GM23338 (cell line): ENCODE measurements around the gene OR1K1. TPM values are rescaled to one million over a fixed set of nuclear protein-coding genes. Genes with fewer than 3 reads are reported as not detected.

Experiments used
- ATAC-seq: fragments of 200-7000 bp; cut with Tn5 transposase; 3 replicates; pipeline ENCODE4 v1.9.1; 2020
- DNase-seq: peaks from one replicate; pipeline ENCODE4 v3.0.0-alpha.2; 2015; ENCODE audit warnings: low spot score
- H2AFZ ChIP-seq: fragments of 200-600 bp; sonication (generic); 2 replicates; pipeline ENCODE4 v1.8.0; 2016; ENCODE audit warnings: antibody characterized with exemption, mild to moderate bottlenecking, moderate library complexity
- H3F3A ChIP-seq: fragments of 200-600 bp; sonication (generic); replicated peaks from 2 replicates; pipeline ENCODE4 v1.8.0; 2017; ENCODE audit warnings: antibody characterized with exemption, mixed run types, low read depth
- H3K27ac ChIP-seq: fragments of 200-600 bp; sonication (generic); 2 replicates; pipeline ENCODE4 v1.6.1; 2016; ENCODE audit warnings: low read depth
- H3K27me3 ChIP-seq: fragments of 200-600 bp; sonication (generic); 2 replicates; pipeline ENCODE4 v1.8.0; 2016; ENCODE audit warnings: mild to moderate bottlenecking, mixed run types, moderate library complexity; ENCODE audit not compliant: insufficient read depth
- H3K36me3 ChIP-seq: fragments of 200-600 bp; sonication (generic); 2 replicates; pipeline ENCODE4 v1.8.0; 2016; ENCODE audit warnings: mild to moderate bottlenecking; ENCODE audit not compliant: insufficient read depth
- H3K4me1 ChIP-seq: fragments of 200-600 bp; sonication (generic); 2 replicates; pipeline ENCODE4 v1.8.0; 2016; ENCODE audit warnings: mild to moderate bottlenecking, moderate library complexity; ENCODE audit not compliant: insufficient read depth
- H3K4me2 ChIP-seq: fragments of 200-600 bp; sonication (generic); 2 replicates; pipeline ENCODE4 v1.7.1; 2017; ENCODE audit warnings: mixed run types
- H3K4me3 ChIP-seq: fragments of 200-600 bp; sonication (generic); 2 replicates; pipeline ENCODE4 v1.6.1; 2016; ENCODE audit warnings: mixed run types
- H3K79me2 ChIP-seq: fragments of 200-600 bp; sonication (generic); replicated peaks from 2 replicates; pipeline ENCODE4 v1.8.0; 2017; ENCODE audit warnings: mild to moderate bottlenecking; ENCODE audit not compliant: insufficient read depth
- H3K9me2 ChIP-seq: fragments of 200-600 bp; sonication (generic); 2 replicates; pipeline ENCODE4 v1.8.0; 2017; ENCODE audit not compliant: insufficient read depth
- H4K20me1 ChIP-seq: fragments of 200-600 bp; sonication (generic); replicated peaks from 2 replicates; pipeline ENCODE4 v1.8.0; 2017; ENCODE audit warnings: mild to moderate bottlenecking; ENCODE audit not compliant: insufficient read depth
- H3K27ac Mint-ChIP-seq: 2 replicates; pipeline ENCODE4 v1.8.0; 2020; ENCODE audit warnings: inconsistent platforms, mild to moderate bottlenecking, moderate library complexity, mixed read lengths
- H3K27me3 Mint-ChIP-seq: 3 replicates; pipeline ENCODE4 v1.8.0; 2022; ENCODE audit warnings: low read depth, mild to moderate bottlenecking, moderate library complexity, mixed read lengths, inconsistent platforms; ENCODE audit not compliant: insufficient read depth, poor library complexity
- H3K36me3 Mint-ChIP-seq: 3 replicates; pipeline ENCODE4 v1.8.0; 2021; ENCODE audit warnings: low read depth, mild to moderate bottlenecking, inconsistent platforms, moderate library complexity, mixed read lengths
- H3K4me1 Mint-ChIP-seq: 3 replicates; pipeline ENCODE4 v1.8.0; 2020; ENCODE audit warnings: mild to moderate bottlenecking, inconsistent platforms, mixed read lengths
- H3K4me3 Mint-ChIP-seq: 3 replicates; pipeline ENCODE4 v1.8.0; 2021; ENCODE audit warnings: moderate library complexity, mild to moderate bottlenecking, inconsistent platforms, mixed read lengths
- H3K9me3 Mint-ChIP-seq: 3 replicates; pipeline ENCODE4 v1.8.0; 2020; ENCODE audit warnings: moderate library complexity, mild to moderate bottlenecking, inconsistent platforms, mixed read lengths
- CREB1 ChIP-seq: fragments of 250-450 bp; sonication (Bioruptor Pico); IDR thresholded peaks from 2 replicates; pipeline ENCODE4 v1.5.0; 2020; ENCODE audit warnings: low read depth, mild to moderate bottlenecking, moderate library complexity
- CTCF ChIP-seq, 2 experiments: fragments of 200-600 bp in 1 of 2; sonication (generic) in 1 of 2; conservative IDR thresholded peaks; 2 replicates each; pipeline versions ENCODE4 v1.5.1 to v1.6.1; 2016 to 2017; ENCODE audit warnings: antibody characterized with exemption in 2 of 2, low read depth in 2 of 2, mild to moderate bottlenecking in 2 of 2, moderate library complexity in 1 of 2
- ETS1 ChIP-seq: IDR thresholded peaks from 2 replicates; pipeline ENCODE4 v1.6.1; 2016; ENCODE audit warnings: antibody characterized with exemption
- EZH2phosphoT487 ChIP-seq: fragments of 200-600 bp; sonication (generic); IDR thresholded peaks from one replicate; pipeline ENCODE4 v1.8.1; 2018; ENCODE audit warnings: antibody characterized with exemption; ENCODE audit not compliant: unreplicated experiment
- JUNB ChIP-seq: IDR thresholded peaks from one replicate; pipeline ENCODE4 v1.6.1; 2016; ENCODE audit warnings: antibody characterized with exemption; ENCODE audit not compliant: unreplicated experiment
- NANOG ChIP-seq: IDR thresholded peaks from 2 replicates; pipeline ENCODE4 v1.6.1; 2016; ENCODE audit warnings: antibody characterized with exemption, borderline replicate concordance
- POLR2AphosphoS5 ChIP-seq: IDR thresholded peaks from 2 replicates; pipeline ENCODE4 v1.6.1; 2016; ENCODE audit warnings: antibody characterized with exemption, low read depth
- REST ChIP-seq: IDR thresholded peaks from one replicate; pipeline ENCODE4 v1.6.1; 2018; ENCODE audit warnings: antibody characterized with exemption; ENCODE audit not compliant: unreplicated experiment
- STAT1 ChIP-seq: IDR thresholded peaks from one replicate; pipeline ENCODE4 v1.6.1; 2016; ENCODE audit warnings: antibody characterized with exemption; ENCODE audit not compliant: unreplicated experiment
- ZNF114 ChIP-seq: fragments of 250-450 bp; sonication (Bioruptor Pico); IDR thresholded peaks from 2 replicates; pipeline ENCODE4 v1.5.0; 2020; ENCODE audit warnings: mild to moderate bottlenecking, moderate library complexity
- ZNF331 ChIP-seq: fragments of 250-450 bp; sonication (Bioruptor Pico); IDR thresholded peaks from 2 replicates; pipeline ENCODE4 v1.5.0; 2020; ENCODE audit warnings: low read depth, mild to moderate bottlenecking, moderate library complexity
- polyA plus RNA-seq: library from polyadenylated mRNA; unstranded; fragments of >200 nt; fragmentation: Nextera tagmentation; extraction: Ambion mirVana; gene quantifications from 2 replicates; pipeline ENCODE4 v1.2.1, GENCODE V29; 2016
- total RNA-seq: library from RNA; depleted of rRNA; stranded (reverse); fragments of >200 nt; shearing (Covaris generic); gene quantifications from 2 replicates; pipeline ENCODE4 v1.2.3, GENCODE V29; 2014

OR1K1 gene
- total and polyA plus RNA-seq, 2 experiments from 2014 or later: not detected

GRCh38 chr9:122815544-122815943 is 15.6 kb downstream of the OR1K1 start:
- Mint-ChIP-seq H3K36me3 (peaks cover 26% of the 10 kb centered on the region), H3K4me3 (no peak overlapping the region), H3K27me3 (peaks cover 3% of the 10 kb centered on the region), H3K27ac (no peak overlapping the region), H3K4me1 (no peaks in the 10 kb centered on the region), H3K9me3 (no peaks in the 10 kb centered on the region)
- Histone ChIP-seq H3K4me3 (no peak overlapping the region), H3K27ac (no peak overlapping the region), H3F3A (no peaks in the 10 kb centered on the region), H3K4me2 (no peak overlapping the region), H3K36me3 (peaks cover 11% of the 10 kb centered on the region), H3K4me1 (no peaks in the 10 kb centered on the region), H2AFZ (no peak overlapping the region), H3K79me2 (peaks cover 9% of the 10 kb centered on the region), H3K9me2 (no peaks in the 10 kb centered on the region), H4K20me1 (peaks cover 11% of the 10 kb centered on the region), H3K27me3 (no peaks in the 10 kb centered on the region)
- no peak for DNase-seq
- ATAC-seq: no peak
- TF ChIP-seq REST: no peak
- TF ChIP-seq JUNB: no peak
- TF ChIP-seq NANOG: no peak
- no peak for TF ChIP-seq EZH2phosphoT487
- no peak for TF ChIP-seq ZNF331 (CRISPR knock-in tag)

GRCh38 chr9:122816163-122816867 is 16.4 kb downstream of the OR1K1 start:
- Mint-ChIP-seq H3K4me1 (no peaks in the 10 kb centered on the region), H3K27me3 (peaks cover 3% of the 10 kb centered on the region), H3K4me3 (no peak overlapping the region), H3K9me3 (no peaks in the 10 kb centered on the region), H3K27ac (peak overlapping the region; percentile 70), H3K36me3 (peaks cover 31% of the 10 kb centered on the region)
- Histone ChIP-seq H3K36me3 (peaks cover 11% of the 10 kb centered on the region), H4K20me1 (peaks cover 11% of the 10 kb centered on the region), H3K9me2 (no peaks in the 10 kb centered on the region), H3F3A (no peaks in the 10 kb centered on the region), H3K4me1 (no peaks in the 10 kb centered on the region), H3K4me3 (no peak overlapping the region), H3K79me2 (peaks cover 9% of the 10 kb centered on the region), H3K27ac (no peak overlapping the region; the same call in 1 of the 2 replicates), H2AFZ (no peak overlapping the region), H3K27me3 (no peaks in the 10 kb centered on the region), H3K4me2 (no peak overlapping the region)
- ATAC-seq (no peak), DNase-seq (no peak)
- TF ChIP-seq ETS1 (no peak), ZNF114 (CRISPR knock-in tag) (no peak), NANOG (no peak), REST (no peak), POLR2AphosphoS5 (no peak), EZH2phosphoT487 (no peak), JUNB (no peak), STAT1 (no peak), CTCF (conservative IDR thresholded peaks at IDR 0.05; ENCODE audit: low read depth in 2 of 2) (no peak), CREB1 (CRISPR knock-in tag) (no peak)
